Measurements from ENCODE around the gene CHAF1A. TPM values are rescaled to one million over a fixed set of nuclear protein-coding genes. Genes with fewer than 3 reads are reported as not detected.
A peak's percentile ranks its signal among the peaks of the same experiment; 100 is the strongest.

Gene CHAF1A
- total RNA-seq, 3 donors from 2014 or later = 17.3 to 24.9 (median 18.1) TPM

DNA sequence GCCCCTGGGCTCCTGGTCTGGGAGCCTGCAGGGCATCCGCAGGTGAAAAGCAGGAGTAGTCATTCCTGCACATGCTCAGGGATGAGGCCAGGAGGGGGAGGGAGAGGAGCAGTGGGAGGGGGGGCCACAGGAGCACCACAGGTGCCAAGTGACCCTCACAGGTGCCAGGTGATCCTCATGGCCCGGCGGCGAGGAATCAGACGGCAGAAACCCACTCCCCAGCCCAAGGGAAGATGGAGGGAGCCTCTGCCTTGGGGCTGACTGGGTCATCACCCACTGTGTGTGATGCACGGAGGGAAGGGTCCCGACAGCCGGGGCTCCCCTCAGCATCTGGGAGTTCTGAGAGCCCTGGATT, 29.4 kb upstream of the CHAF1A start:
- H3K9me3 ChIP-seq = no peaks in the 10 kb centered on the region
- TF ChIP-seq, protein P1, sequence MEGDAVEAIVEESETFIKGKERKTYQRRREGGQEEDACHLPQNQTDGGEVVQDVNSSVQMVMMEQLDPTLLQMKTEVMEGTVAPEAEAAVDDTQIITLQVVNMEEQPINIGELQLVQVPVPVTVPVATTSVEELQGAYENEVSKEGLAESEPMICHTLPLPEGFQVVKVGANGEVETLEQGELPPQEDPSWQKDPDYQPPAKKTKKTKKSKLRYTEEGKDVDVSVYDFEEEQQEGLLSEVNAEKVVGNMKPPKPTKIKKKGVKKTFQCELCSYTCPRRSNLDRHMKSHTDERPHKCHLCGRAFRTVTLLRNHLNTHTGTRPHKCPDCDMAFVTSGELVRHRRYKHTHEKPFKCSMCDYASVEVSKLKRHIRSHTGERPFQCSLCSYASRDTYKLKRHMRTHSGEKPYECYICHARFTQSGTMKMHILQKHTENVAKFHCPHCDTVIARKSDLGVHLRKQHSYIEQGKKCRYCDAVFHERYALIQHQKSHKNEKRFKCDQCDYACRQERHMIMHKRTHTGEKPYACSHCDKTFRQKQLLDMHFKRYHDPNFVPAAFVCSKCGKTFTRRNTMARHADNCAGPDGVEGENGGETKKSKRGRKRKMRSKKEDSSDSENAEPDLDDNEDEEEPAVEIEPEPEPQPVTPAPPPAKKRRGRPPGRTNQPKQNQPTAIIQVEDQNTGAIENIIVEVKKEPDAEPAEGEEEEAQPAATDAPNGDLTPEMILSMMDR (IDR thresholded peaks at IDR 0.05) = no peak
- intact Hi-C loops (cut with DNase I, micrococcal nuclease) = no loop called here
- ATAC-seq (no peak), DNase-seq (no peak)
- H3K36me3 ChIP-seq (ENCODE audit: low read depth) = no peaks in the 10 kb centered on the region
- peaks cover 68% of the 10 kb centered on the region for H3K4me1 ChIP-seq (ENCODE audit: low read depth)
- no peak overlapping the region for H3K4me3 ChIP-seq

DNA sequence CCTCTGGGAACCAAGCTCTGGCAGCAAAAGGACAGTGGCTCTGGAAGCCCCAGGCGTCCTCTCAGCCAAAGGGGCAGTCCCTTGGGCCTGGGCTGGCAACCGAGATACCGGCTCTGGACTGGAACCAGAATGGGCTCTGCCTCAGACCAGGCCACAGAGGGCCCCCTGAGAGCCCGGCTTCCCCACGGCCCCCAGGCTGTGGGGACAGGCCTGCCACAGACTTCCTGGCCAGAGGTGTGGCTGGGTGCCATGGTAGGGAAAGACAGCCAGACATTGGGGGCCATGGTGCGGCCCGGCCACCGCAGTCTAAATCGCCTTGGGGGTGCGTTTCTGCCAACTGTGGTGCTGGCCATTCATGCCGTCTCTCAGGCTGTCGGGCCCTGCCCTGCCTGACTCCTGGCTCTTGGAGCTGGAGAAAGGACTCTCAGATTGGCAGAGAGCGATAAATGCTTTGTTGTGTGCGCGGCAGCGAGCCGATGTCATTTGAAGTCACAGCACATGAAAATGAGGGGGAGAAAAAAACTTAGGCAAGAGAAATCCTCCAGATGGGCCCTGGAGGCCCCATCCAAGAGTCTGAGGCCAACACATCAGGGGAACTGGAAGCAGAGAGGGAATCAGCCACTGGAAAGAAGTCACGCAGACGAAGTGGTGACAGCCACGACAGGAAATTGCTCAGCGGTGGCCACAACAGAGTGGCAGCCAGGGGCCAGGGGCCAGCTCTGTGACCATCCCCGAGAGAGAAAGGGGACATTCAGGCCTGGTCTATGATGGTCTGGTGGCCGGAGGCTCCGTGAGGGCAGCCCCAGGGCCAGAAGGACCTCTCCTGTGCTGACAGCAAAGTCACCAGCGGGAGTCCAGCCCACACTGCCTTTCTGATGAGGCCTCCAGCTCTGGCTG, 28.6 kb upstream of the CHAF1A start:
- DNase-seq (peak in 1 of 3 donors; percentile 57), ATAC-seq (no peak)
- H3K4me3 ChIP-seq = no peak overlapping the region
- TF ChIP-seq, protein P1 (IDR thresholded peaks at IDR 0.05) = no peak
- H3K4me1 ChIP-seq (ENCODE audit: low read depth) = peaks cover 61% of the 10 kb centered on the region
- H3K9me3 ChIP-seq = no peaks in the 10 kb centered on the region
- intact Hi-C loops (cut with DNase I, micrococcal nuclease) = no loop called here
- no peaks in the 10 kb centered on the region for H3K36me3 ChIP-seq (ENCODE audit: low read depth)

DNA sequence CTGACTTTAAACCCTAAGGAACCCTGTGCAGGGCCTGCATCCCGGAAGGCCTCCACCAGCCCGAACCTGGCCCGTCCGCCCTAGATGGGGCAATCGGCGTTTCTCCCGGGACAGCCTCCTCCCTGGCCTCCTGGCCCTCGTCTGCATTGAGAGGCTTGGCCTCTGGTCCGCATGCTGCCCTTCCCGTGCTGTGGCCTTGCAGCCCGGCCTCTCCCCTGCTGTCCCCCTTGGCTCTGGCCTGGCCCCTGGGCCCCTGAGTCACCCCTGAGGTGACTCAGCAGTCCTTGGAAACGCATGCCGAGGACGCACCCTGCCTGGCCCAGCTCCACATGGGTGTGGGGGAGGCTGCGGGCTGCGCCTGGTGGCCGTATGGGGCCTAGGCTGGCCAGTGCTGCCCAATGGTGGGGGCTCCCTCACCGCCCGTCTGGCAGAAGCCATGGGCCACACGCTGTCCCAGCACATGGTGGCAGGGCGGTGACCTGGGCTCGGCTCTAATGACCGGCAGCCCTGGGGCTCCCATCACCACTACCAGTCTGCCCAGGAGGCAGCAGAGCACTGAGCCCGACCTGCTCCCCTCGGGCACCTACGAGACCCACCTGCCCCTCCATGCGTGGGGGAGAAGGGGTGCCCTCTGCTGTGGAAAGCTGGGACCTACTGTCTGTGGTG, 27.8 kb upstream of the CHAF1A start:
- DNase-seq (peak; percentile 46 to 83 (median 65)), ATAC-seq (peak; percentile 71)
- H3K9me3 ChIP-seq = no peaks in the 10 kb centered on the region
- H3K4me3 ChIP-seq = no peak overlapping the region
- peaks cover 54% of the 10 kb centered on the region for H3K4me1 ChIP-seq (ENCODE audit: low read depth)
- TF ChIP-seq, protein P1 (IDR thresholded peaks at IDR 0.05) = no peak
- H3K36me3 ChIP-seq (ENCODE audit: low read depth) = no peaks in the 10 kb centered on the region
- intact Hi-C loops (cut with DNase I, micrococcal nuclease) = no loop called here

DNA sequence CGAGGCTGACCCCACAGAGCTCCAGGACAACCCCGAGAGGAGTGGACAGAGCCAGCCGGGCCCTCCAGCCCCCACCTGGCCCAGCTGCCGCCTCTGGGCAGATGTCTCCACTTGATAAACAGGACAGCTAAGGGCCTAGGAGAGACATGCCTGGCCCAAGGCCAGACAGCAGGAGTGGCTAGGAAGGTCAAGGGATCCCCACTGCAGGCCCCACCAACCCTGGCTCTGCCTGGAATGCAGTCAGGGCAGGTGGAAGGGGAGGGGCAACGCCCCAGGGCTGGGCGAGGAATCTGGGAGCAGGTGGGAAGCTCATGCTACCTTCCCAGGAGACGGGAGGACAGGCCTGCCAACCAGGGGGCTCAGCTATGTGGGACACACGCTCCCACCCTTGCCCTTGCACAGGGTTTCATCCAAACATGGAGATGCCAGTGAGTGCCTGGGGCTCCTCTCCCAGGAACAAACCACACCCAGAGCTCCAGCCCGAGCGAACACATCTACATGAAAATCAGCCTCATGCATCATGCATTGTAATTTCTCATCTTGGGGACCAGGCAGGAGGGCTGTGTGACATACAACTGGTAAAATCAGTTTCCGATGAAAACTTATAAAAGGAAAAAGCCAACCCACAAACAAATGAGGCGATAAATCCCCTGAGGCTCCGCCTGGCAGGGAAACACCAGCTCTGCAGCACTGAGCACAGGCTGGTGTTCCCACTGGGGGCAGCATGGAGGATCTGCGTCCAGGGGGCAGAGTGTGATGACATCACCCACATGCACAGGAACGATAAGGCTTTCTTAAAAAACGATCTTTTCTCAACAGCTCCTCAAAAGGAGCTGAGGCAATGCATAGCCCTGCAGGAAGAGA, 27.0 kb upstream of the CHAF1A start:
- peaks cover 46% of the 10 kb centered on the region for H3K4me1 ChIP-seq (ENCODE audit: low read depth)
- H3K36me3 ChIP-seq (ENCODE audit: low read depth) = no peaks in the 10 kb centered on the region
- no peaks in the 10 kb centered on the region for H3K9me3 ChIP-seq
- ATAC-seq = peak; percentile 62
- DNase-seq = peak; percentile 53 to 83 (median 70)
- intact Hi-C loops (cut with DNase I, micrococcal nuclease) = no loop called here
- H3K4me3 ChIP-seq = no peak overlapping the region
- TF ChIP-seq, protein P1 (IDR thresholded peaks at IDR 0.05) = no peak

DNA sequence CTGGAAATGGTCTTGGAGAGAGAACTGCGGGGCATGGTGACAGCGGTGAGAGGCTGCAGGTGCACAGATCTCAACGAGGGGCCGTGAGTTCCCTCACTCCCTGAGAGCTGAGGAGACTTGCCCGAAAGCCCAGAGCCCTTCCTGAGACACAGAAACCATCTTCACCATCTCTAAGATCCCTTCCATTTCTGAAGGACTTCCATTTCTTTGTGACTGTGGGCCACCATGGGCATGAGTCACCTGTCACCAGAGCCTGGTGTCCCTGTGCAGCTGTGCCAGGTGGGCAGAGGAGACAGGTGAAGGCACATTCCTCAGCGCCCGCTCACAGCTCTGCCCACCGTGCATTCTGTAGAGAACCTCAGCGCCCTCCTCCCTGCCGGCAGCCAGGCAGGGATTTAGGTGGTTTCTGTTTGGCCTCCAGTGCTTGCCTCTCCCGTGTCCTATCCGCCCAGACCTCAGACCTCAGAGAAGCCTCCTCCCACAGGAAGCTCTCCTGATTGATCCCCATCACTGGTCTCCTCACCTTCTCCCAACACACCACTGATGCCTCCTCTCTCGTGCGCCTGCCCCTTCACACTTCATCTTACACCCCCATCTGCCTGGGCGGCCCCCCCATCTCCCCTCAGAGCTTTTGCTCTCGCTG, 26.3 kb upstream of the CHAF1A start:
- TF ChIP-seq, protein P1 (IDR thresholded peaks at IDR 0.05) = no peak

More for the DNA sequence above, 26.3 kb upstream of the CHAF1A start:
- Histone ChIP-seq H3K4me3 (no peak overlapping the region), H3K9me3 (no peaks in the 10 kb centered on the region), H3K4me1 (ENCODE audit: low read depth) (peaks cover 43% of the 10 kb centered on the region), H3K36me3 (ENCODE audit: low read depth) (no peaks in the 10 kb centered on the region)
- intact Hi-C loops (cut with DNase I, micrococcal nuclease) = no loop called here
- ATAC-seq (no peak), DNase-seq (no peak)

Measured in mucosa of descending colon (tissue), 3 donors.